GM12878 (cell line): ENCODE results near the gene CEP63. TPM values are rescaled to one million over a fixed set of nuclear protein-coding genes. Genes with fewer than 3 reads are reported as not detected.

ENCODE experiments used
- ATAC-seq: fragments of 200-7000 bp; cut with Tn5 transposase; 3 replicates; pipeline ENCODE4 v1.9.1; 2020; ENCODE audit warnings: mild to moderate bottlenecking, moderate library complexity
- BruUV-seq: library from RNA; stranded (reverse); fragments of 400-500 nt; replicated peaks from 2 replicates; lab custom pipeline; 2021; lab: Mats Ljungman, UMichigan
- CTCF ChIA-PET: fragments of 300-600 bp; sonication (Branson Sonifier 250); formaldehyde crosslinking; extraction: SDS; loops from one replicate; lab custom pipeline; 2021; ENCODE audit warnings: inconsistent platforms; lab: Yijun Ruan, JAX
- POLR2A ChIA-PET: fragments of 350-600 bp; formaldehyde crosslinking; extraction: SDS; loops from one replicate; lab custom pipeline; 2021; ENCODE audit warnings: inconsistent platforms; lab: Charles Lee
- RAD21 ChIA-PET: fragments of 300-600 bp; sonication (Branson Sonifier 250); formaldehyde crosslinking; loops from one replicate; lab custom pipeline; 2023; ENCODE audit warnings: antibody characterized with exemption; ENCODE audit not compliant: unreplicated experiment; lab: Charles Lee
- SMC1A ChIA-PET: fragments of 300-600 bp; sonication (Branson Sonifier 250); formaldehyde crosslinking; loops from one replicate; lab custom pipeline; 2023; ENCODE audit not compliant: unreplicated experiment, uncharacterized antibody; lab: Charles Lee
- DNase-seq: peaks from one replicate; pipeline ENCODE4 v3.0.0-alpha.2; 2011; ENCODE audit warnings: low read depth, low spot score
- FAIRE-seq: peaks from 3 replicates; lab custom pipeline; 2011; peaks lifted over from hg19 to GRCh38; lab: Jason Lieb, UNC
- H2AFZ ChIP-seq: 2 replicates; pipeline ENCODE4 v1.6.0; 2011; ENCODE audit warnings: low read depth, low read length, control low read depth; ENCODE audit not compliant: control insufficient read depth
- H3K27ac ChIP-seq: 2 replicates; pipeline ENCODE4 v1.5.1; 2011; ENCODE audit warnings: control low read depth; ENCODE audit not compliant: control insufficient read depth, insufficient read depth
- H3K27me3 ChIP-seq, 2 experiments: replicated peaks in 1 of 2; 2 replicates each; pipeline versions ENCODE4 v1.6.0 to v1.6.1; 2011; ENCODE audit warnings: low read length in 1 of 2; ENCODE audit not compliant: control insufficient read depth in 2 of 2, insufficient read depth in 2 of 2
- H3K36me3 ChIP-seq, 2 experiments: 2 replicates each; pipeline ENCODE4 v1.5.1; 2011; ENCODE audit warnings: low read length in 1 of 2; ENCODE audit not compliant: control insufficient read depth in 2 of 2, insufficient read depth in 2 of 2
- H3K4me1 ChIP-seq: 2 replicates; pipeline ENCODE4 v1.6.1; 2011; ENCODE audit warnings: mild to moderate bottlenecking, low read length, moderate library complexity, mixed read lengths; ENCODE audit not compliant: control insufficient read depth, insufficient read depth
- H3K4me2 ChIP-seq: 2 replicates; pipeline ENCODE4 v1.6.0; 2011; ENCODE audit warnings: control low read depth; ENCODE audit not compliant: control insufficient read depth, insufficient read depth
- H3K4me3 ChIP-seq: fragments of 200-600 bp; sonication (generic); 2 replicates; pipeline ENCODE4 v1.5.1; 2016
- H3K79me2 ChIP-seq: 2 replicates; pipeline ENCODE4 v1.6.0; 2011; ENCODE audit warnings: low read length; ENCODE audit not compliant: control insufficient read depth, insufficient read depth
- H3K9ac ChIP-seq: 2 replicates; pipeline ENCODE4 v1.8.0; 2011; ENCODE audit warnings: low read length, control low read depth, mixed read lengths; ENCODE audit not compliant: control insufficient read depth, insufficient read depth
- H3K9me3 ChIP-seq: replicated peaks from 3 replicates; pipeline ENCODE4 v1.5.1; 2011; ENCODE audit warnings: mild to moderate bottlenecking, low read length; ENCODE audit not compliant: control insufficient read depth, insufficient read depth
- H4K20me1 ChIP-seq: 2 replicates; pipeline ENCODE4 v1.6.0; 2011; ENCODE audit not compliant: control insufficient read depth, insufficient read depth
- BACH1 ChIP-seq: fragments of 450-650 bp; IDR thresholded peaks from 2 replicates; pipeline ENCODE4 v1.6.1; 2017; ENCODE audit warnings: mild to moderate bottlenecking, borderline replicate concordance
- CHD1 ChIP-seq: IDR thresholded peaks from 2 replicates; pipeline ENCODE4 v1.6.1; 2012; ENCODE audit warnings: low read depth, low read length, improper control_type of control experiment
- EGR1 ChIP-seq, 2 experiments: IDR thresholded peaks; 1 replicate in 1 of 2; 2 replicates in 1 of 2; pipeline ENCODE4 v1.6.1; 2011 to 2012; ENCODE audit warnings: low read depth in 2 of 2, low read length in 2 of 2, borderline replicate concordance in 1 of 2, mild to moderate bottlenecking in 1 of 2, moderate library complexity in 1 of 2
- MLLT1 ChIP-seq: fragments of 450-650 bp; IDR thresholded peaks from 2 replicates; pipeline ENCODE4 v1.6.1; 2016; ENCODE audit warnings: mild to moderate bottlenecking
- POU2F2 ChIP-seq: IDR thresholded peaks from 3 replicates; pipeline ENCODE4 v1.6.1; 2011; ENCODE audit warnings: low read depth, mild to moderate bottlenecking, low read length, borderline replicate concordance
- RFX5 ChIP-seq: IDR thresholded peaks from 2 replicates; pipeline ENCODE4 v1.6.1; 2011; ENCODE audit warnings: low read depth, low read length, improper control_type of control experiment
- SP1 ChIP-seq: IDR thresholded peaks from one replicate; pipeline ENCODE4 v1.6.1; 2011; ENCODE audit warnings: low read depth, low read length
- STAT3 ChIP-seq: IDR thresholded peaks from 2 replicates; pipeline ENCODE4 v1.6.1; 2011; ENCODE audit warnings: low read depth, low read length, improper control_type of control experiment
- YBX1 ChIP-seq: fragments of 450-650 bp; IDR thresholded peaks from 2 replicates; pipeline ENCODE4 v1.6.1; 2016; ENCODE audit warnings: antibody characterized with exemption
- ZBED1 ChIP-seq: IDR thresholded peaks from 2 replicates; pipeline ENCODE4 v1.6.1; 2016; ENCODE audit warnings: borderline replicate concordance
- ZBTB11 ChIP-seq: fragments of 450-650 bp; formaldehyde crosslinking; IDR thresholded peaks from 2 replicates; pipeline ENCODE4 v1.5.0; 2022; ENCODE audit warnings: mild to moderate bottlenecking, missing genetic modification characterization
- WGBS: methylation state at CpG from one replicate; pipeline ENCODE4 v1.1.6; 2016; ENCODE audit warnings: low lambda C conversion rate; ENCODE audit not compliant: insufficient replicate concordance, insufficient coverage; ENCODE audit errors: missing lambda C conversion rate; 5-methylcytosine and 5-hydroxymethylcytosine counted together
- in situ Hi-C: fragments of 300-500 bp; cut with MboI; formaldehyde crosslinking; loops from 9 replicates; pipeline ENCODE4 v1.14.3; 2018; ENCODE audit warnings: mixed read lengths
- intact Hi-C: fragments of 100-400 bp; cut with micrococcal nuclease; formaldehyde crosslinking; loops from one replicate; pipeline ENCODE4 v1.14.2; 2022; ENCODE audit not compliant: unreplicated experiment
- polyA plus RNA-seq, 11 experiments: library from polyadenylated mRNA; depleted of rRNA in 4 of 11; unstranded in 6 of 11; stranded (reverse) in 5 of 11; fragments of >200 nt; fragmentation: Nextera tagmentation in 4 of 11; fragmentation: Illumina TruSeq in 1 of 11; extraction: Ambion mirVana in 4 of 11; extraction: Trizol in 1 of 11; gene quantifications; 1 replicate in 1 of 11; 2 replicates in 10 of 11; pipeline versions ENCODE4 v1.2.1 to v1.2.3, GENCODE V29; 2011 to 2016; ENCODE audit warnings: inconsistent platforms in 2 of 11, missing spikeins in 2 of 11, low read depth in 1 of 11
- total RNA-seq, 4 experiments: library from RNA; depleted of rRNA in 3 of 4; stranded (reverse); fragments of >200 nt in 3 of 4; fragmentation: Illumina TruSeq in 1 of 4; extraction: Trizol in 1 of 4; gene quantifications; 2 replicates each; pipeline versions ENCODE4 v1.2.1 to v1.2.3, GENCODE V29; 2013 to 2021
- TF ChIP-seq, protein P1 (sequence below): fragments of 450-650 bp; IDR thresholded peaks from 2 replicates; pipeline ENCODE4 v1.6.1; 2017; ENCODE audit warnings: mild to moderate bottlenecking, moderate library complexity
- TF ChIP-seq, protein P2 (sequence below): IDR thresholded peaks from 2 replicates; pipeline ENCODE4 v1.6.1; 2012; ENCODE audit warnings: low read depth, low read length, improper control_type of control experiment

Gene CEP63
- total and polyA plus RNA-seq, 10 of the 15 experiments (the other 5 are each of a cell fraction or from before 2014, with no cell fraction given): 14.0 to 36.9 (median 26.8) TPM

DNA sequence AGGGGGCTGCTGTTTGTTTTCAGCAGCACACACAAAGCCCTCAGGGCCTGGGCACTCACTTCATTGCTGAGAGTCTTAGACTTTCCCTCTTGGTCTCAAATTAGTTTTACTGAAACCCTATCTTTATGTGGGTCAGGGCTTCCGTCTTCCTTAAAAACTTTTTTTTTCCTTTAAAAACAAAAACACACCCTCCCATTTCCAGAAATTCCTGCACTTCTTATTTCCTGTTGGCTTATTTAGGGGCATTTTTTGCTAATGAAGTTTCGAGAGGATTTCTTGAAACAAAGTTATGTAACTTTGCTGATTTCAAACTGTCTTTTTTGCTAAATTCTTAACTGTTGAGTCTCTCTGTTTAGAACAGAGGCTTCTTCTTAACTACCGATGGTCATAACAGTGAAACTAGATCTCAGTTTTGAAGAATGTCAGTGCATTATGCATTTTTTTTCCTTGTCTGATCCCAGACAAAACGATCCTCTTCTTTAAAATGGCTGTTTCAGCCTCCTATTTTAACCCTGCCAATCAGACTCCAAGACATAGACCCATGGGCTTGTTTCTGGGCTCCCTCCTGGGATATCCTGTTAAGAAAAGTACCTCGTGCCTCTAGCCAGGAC lies 23.4 kb upstream of the CEP63 start:
- ATAC-seq (no peak), FAIRE-seq (no peak), DNase-seq (no peak)
- no TSS peak for BruUV-seq
- ChIA-PET SMC1A (interaction anchor here (0.7 kb wide), 1 partner anchor 11 kb away, joined by 3 read pairs; no protein-coding TSS in a partner anchor), RAD21 (no interaction called here), POLR2A (no interaction called here), CTCF (no interaction called here)
- Histone ChIP-seq H3K79me2 (no peaks in the 10 kb centered on the region), H3K9ac (no peak overlapping the region), H4K20me1 (no peaks in the 10 kb centered on the region), H3K27me3 (peaks cover 0 to 6% of the 10 kb centered on the region in 2 experiments; a peak in 3 of 4 replicates), H3K4me1 (no peaks in the 10 kb centered on the region), H3K4me2 (no peak overlapping the region), H2AFZ (no peak overlapping the region), H3K4me3 (no peak overlapping the region), H3K27ac (no peak overlapping the region), H3K9me3 (no peaks in the 10 kb centered on the region), H3K36me3 (no peaks in the 10 kb centered on the region)
- intact Hi-C loops (no loop called here), in situ Hi-C loops (no loop called here)
- 32% methylated on average over 5 of the region's 5 CpGs for WGBS
- TF ChIP-seq STAT3 (no peak), RFX5 (no peak), EGR1 (IDR thresholded peaks at IDR 0.05; ENCODE audit: borderline replicate concordance in 1 of 2, low read depth in 2 of 2, low read length in 2 of 2) (no peak), ZBTB11 (no peak), CHD1 (no peak), ZBED1 (no peak), SP1 (no peak), YBX1 (no peak), POU2F2 (no peak), BACH1 (no peak), MLLT1 (no peak)
- TF ChIP-seq, protein P1, sequence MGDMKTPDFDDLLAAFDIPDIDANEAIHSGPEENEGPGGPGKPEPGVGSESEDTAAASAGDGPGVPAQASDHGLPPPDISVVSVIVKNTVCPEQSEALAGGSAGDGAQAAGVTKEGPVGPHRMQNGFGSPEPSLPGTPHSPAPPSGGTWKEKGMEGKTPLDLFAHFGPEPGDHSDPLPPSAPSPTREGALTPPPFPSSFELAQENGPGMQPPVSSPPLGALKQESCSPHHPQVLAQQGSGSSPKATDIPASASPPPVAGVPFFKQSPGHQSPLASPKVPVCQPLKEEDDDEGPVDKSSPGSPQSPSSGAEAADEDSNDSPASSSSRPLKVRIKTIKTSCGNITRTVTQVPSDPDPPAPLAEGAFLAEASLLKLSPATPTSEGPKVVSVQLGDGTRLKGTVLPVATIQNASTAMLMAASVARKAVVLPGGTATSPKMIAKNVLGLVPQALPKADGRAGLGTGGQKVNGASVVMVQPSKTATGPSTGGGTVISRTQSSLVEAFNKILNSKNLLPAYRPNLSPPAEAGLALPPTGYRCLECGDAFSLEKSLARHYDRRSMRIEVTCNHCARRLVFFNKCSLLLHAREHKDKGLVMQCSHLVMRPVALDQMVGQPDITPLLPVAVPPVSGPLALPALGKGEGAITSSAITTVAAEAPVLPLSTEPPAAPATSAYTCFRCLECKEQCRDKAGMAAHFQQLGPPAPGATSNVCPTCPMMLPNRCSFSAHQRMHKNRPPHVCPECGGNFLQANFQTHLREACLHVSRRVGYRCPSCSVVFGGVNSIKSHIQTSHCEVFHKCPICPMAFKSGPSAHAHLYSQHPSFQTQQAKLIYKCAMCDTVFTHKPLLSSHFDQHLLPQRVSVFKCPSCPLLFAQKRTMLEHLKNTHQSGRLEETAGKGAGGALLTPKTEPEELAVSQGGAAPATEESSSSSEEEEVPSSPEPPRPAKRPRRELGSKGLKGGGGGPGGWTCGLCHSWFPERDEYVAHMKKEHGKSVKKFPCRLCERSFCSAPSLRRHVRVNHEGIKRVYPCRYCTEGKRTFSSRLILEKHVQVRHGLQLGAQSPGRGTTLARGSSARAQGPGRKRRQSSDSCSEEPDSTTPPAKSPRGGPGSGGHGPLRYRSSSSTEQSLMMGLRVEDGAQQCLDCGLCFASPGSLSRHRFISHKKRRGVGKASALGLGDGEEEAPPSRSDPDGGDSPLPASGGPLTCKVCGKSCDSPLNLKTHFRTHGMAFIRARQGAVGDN: no peak
- TF ChIP-seq, protein P2, sequence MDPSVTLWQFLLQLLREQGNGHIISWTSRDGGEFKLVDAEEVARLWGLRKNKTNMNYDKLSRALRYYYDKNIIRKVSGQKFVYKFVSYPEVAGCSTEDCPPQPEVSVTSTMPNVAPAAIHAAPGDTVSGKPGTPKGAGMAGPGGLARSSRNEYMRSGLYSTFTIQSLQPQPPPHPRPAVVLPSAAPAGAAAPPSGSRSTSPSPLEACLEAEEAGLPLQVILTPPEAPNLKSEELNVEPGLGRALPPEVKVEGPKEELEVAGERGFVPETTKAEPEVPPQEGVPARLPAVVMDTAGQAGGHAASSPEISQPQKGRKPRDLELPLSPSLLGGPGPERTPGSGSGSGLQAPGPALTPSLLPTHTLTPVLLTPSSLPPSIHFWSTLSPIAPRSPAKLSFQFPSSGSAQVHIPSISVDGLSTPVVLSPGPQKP: no peak
